Kidney (tissue), 14 donors: ENCODE measurements around the gene GRIK3. TPM values are rescaled to one million over a fixed set of nuclear protein-coding genes. Genes with fewer than 3 reads are reported as not detected.

ENCODE experiments used
- DNase-seq, 5 donors: peaks; one replicate each; pipeline ENCODE4 v3.0.0-alpha.2; 2013 to 2020
- FAIRE-seq: peaks from 2 replicates; lab custom pipeline; 2012; peaks lifted over from hg19 to GRCh38; lab: Jason Lieb, UNC
- H3K27ac ChIP-seq, 2 donors: one replicate each; pipeline ENCODE4 v1.7.0; 2013; ENCODE audit warnings: low read depth in 2 of 2, low read length in 2 of 2, inconsistent platforms in 1 of 2
- H3K27me3 ChIP-seq: one replicate; pipeline ENCODE4 v1.7.1; 2013; ENCODE audit warnings: low read length, inconsistent platforms; ENCODE audit not compliant: control insufficient read depth, insufficient read depth
- H3K36me3 ChIP-seq, 3 donors: one replicate each; pipeline versions ENCODE4 v1.7.0 to v1.7.1; 2013; ENCODE audit warnings: low read length in 3 of 3, control low read depth in 1 of 3, inconsistent platforms in 1 of 3; ENCODE audit not compliant: insufficient read depth in 3 of 3, control insufficient read depth in 2 of 3
- H3K4me1 ChIP-seq, 3 donors: one replicate each; pipeline versions ENCODE4 v1.7.0 to v1.7.1; 2013; ENCODE audit warnings: low read length in 3 of 3, inconsistent platforms in 1 of 3, low read depth in 1 of 3; ENCODE audit not compliant: control insufficient read depth in 2 of 3, insufficient read depth in 2 of 3
- H3K4me3 ChIP-seq, 3 donors: one replicate each; pipeline versions ENCODE4 v1.7.0 to v1.8.1; 2013; ENCODE audit warnings: low read length in 3 of 3, control low read depth in 1 of 3, inconsistent platforms in 1 of 3
- H3K9ac ChIP-seq, 3 donors: one replicate each; pipeline versions ENCODE4 v1.7.0 to v1.7.1; 2013; ENCODE audit warnings: low read length in 3 of 3, control low read depth in 1 of 3, inconsistent platforms in 1 of 3
- H3K9me3 ChIP-seq, 3 donors: one replicate each; pipeline versions ENCODE4 v1.7.0 to v1.7.1; 2013; ENCODE audit warnings: low read length in 3 of 3, control low read depth in 1 of 3, inconsistent platforms in 1 of 3; ENCODE audit not compliant: control insufficient read depth in 2 of 3, insufficient read depth in 1 of 3
- CTCF ChIP-seq: IDR thresholded peaks from 3 replicates; pipeline ENCODE4 v1.5.1; 2012; ENCODE audit warnings: mild to moderate bottlenecking, moderate library complexity, borderline replicate concordance; ENCODE audit not compliant: insufficient read depth; ENCODE audit errors: extremely low read depth
- intact Hi-C: fragments of 100-400 bp; cut with DNase I; formaldehyde crosslinking; loops from one replicate; pipeline ENCODE4 v1.11.1; 2022
- polyA plus RNA-seq: library from polyadenylated mRNA; stranded (reverse); fragments of 350-450 nt; fragmentation: Illumina TruSeq; extraction: RNeasy Lipid Tissue Mini Kit (QIAGEN cat#74804); gene quantifications from one replicate; pipeline ENCODE4 v1.2.3, GENCODE V29; 2014; ENCODE audit warnings: low read depth, low replicate concordance; ENCODE audit not compliant: insufficient read depth
- total RNA-seq: library from RNA; stranded (reverse); fragmentation: NEBNext Ultra II Directional; extraction: Animal tissue kit (Norgen Biotek cat#: 25700); gene quantifications from one replicate; pipeline ENCODE4 v1.2.1, GENCODE V29; 2021
- donor health status: control.
- donor health status: control.
- donor health status: control.
- donor health status: control.
- donor health status: control.
- donor health status: DM: yes; HTN: yes; CAD: no.
- donor health status: Normal renal cell carcinoma (clear cell type).

The GRIK3 gene
- total and polyA plus RNA-seq, 2 donors from 2014 or later: 0.06 to 0.38 TPM

GRCh38 chr1:36872126-36872754 lies 162.1 kb downstream of the GRIK3 start:
- Histone ChIP-seq H3K27me3 (no peaks in the 10 kb centered on the region), H3K9me3 (no peaks in the 10 kb centered on the region), H3K9ac (no peak overlapping the region), H3K27ac (no peak overlapping the region), H3K4me1 (no peaks in the 10 kb centered on the region), H3K36me3 (no peaks in the 10 kb centered on the region), H3K4me3 (no peak overlapping the region)
- intact Hi-C loops: no loop called here
- FAIRE-seq: no peak
- peak in 1 of 5 donors; percentile 15 for DNase-seq
- TF ChIP-seq CTCF: no peak

GRCh38 chr1:36871146-36871971 lies 163.0 kb downstream of the GRIK3 start:
- H3K27ac ChIP-seq: no peak overlapping the region
- no peaks in the 10 kb centered on the region for H3K36me3 ChIP-seq
- DNase-seq: no peak
- H3K27me3 ChIP-seq: no peaks in the 10 kb centered on the region
- intact Hi-C loops: no loop called here
- no peak for FAIRE-seq
- no peak overlapping the region for H3K9ac ChIP-seq
- TF ChIP-seq CTCF: no peak
- no peaks in the 10 kb centered on the region for H3K4me1 ChIP-seq
- no peak overlapping the region for H3K4me3 ChIP-seq
- no peaks in the 10 kb centered on the region for H3K9me3 ChIP-seq

GRCh38 chr1:36869826-36870225 lies 164.5 kb downstream of the GRIK3 start:
- Histone ChIP-seq H3K4me3 (no peak overlapping the region), H3K9me3 (no peaks in the 10 kb centered on the region), H3K36me3 (no peaks in the 10 kb centered on the region), H3K4me1 (no peaks in the 10 kb centered on the region), H3K27me3 (no peaks in the 10 kb centered on the region), H3K9ac (no peak overlapping the region), H3K27ac (no peak overlapping the region)
- DNase-seq (no peak), FAIRE-seq (no peak)
- intact Hi-C loops: no loop called here
- TF ChIP-seq CTCF: no peak
